Ascending aorta (tissue), 2 donors: ENCODE measurements around the gene NPS. TPM values are rescaled to one million over a fixed set of nuclear protein-coding genes. Genes with fewer than 3 reads are reported as not detected.

ENCODE experiments used
- DNase-seq, 2 donors: peaks; one replicate each; pipeline ENCODE4 v3.0.0-alpha.2; 2019; ENCODE audit warnings: low spot score in 2 of 2
- H3K27ac ChIP-seq, 2 donors: fragments of 200-600 bp; sonication (generic); one replicate each; pipeline ENCODE4 v1.5.1; 2016 to 2017; ENCODE audit warnings: mild to moderate bottlenecking in 1 of 2
- H3K27me3 ChIP-seq: fragments of 200-600 bp; sonication (generic); one replicate; pipeline ENCODE4 v1.5.1; 2017
- H3K36me3 ChIP-seq, 2 donors: fragments of 200-600 bp; sonication (generic); one replicate each; pipeline ENCODE4 v1.5.1; 2016
- H3K4me1 ChIP-seq, 2 donors: fragments of 200-600 bp; sonication (generic); one replicate each; pipeline ENCODE4 v1.5.1; 2016 to 2017; ENCODE audit warnings: mild to moderate bottlenecking in 1 of 2
- H3K4me3 ChIP-seq, 2 donors: fragments of 200-600 bp; sonication (generic); one replicate each; pipeline ENCODE4 v1.5.1; 2016 to 2017; ENCODE audit warnings: mild to moderate bottlenecking in 1 of 2
- H3K9me3 ChIP-seq, 2 donors: fragments of 200-600 bp; sonication (generic); one replicate each; pipeline ENCODE4 v1.5.1; 2016
- CTCF ChIP-seq, 3 experiments: fragments of 200-600 bp in 2 of 3; fragments of 450-650 bp in 1 of 3; sonication (generic) in 2 of 3; IDR thresholded peaks; one replicate each; pipeline ENCODE4 v1.5.1; 2016 to 2019; ENCODE audit warnings: antibody characterized with exemption in 3 of 3, mild to moderate bottlenecking in 1 of 3, moderate library complexity in 1 of 3
- intact Hi-C: fragments of 100-400 bp; cut with DNase I; formaldehyde crosslinking; loops from one replicate; pipeline ENCODE4 v1.15.1; 2023
- total RNA-seq: library from RNA; depleted of rRNA; stranded (reverse); fragments of >200 nt; gene quantifications from one replicate; pipeline ENCODE4 v1.1.0, GENCODE V29; 2016

The NPS gene
- total RNA-seq, 1 donor from 2014 or later, result not detected

DNA sequence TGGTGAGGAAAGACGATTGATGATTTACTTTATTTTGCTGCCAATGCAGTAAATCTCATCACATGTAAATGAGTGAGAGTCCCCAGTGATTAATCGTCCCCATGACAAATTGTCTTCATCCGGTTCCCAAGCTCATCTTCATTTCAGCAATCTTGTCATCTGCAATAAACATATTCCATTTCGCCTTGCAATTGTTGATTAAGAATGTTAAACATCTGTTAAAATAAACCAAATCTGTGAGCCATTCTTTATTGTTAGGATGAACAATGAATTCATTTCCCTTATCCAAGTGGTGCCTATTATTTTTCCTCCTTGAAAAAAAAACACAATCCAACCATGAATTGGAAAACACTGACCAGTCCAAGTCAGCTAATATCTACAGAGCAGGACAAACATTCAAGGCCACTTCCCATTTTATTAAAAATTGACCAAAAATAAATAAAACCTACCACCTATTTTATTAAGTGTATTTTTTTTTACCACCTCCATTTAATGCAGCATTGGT, 36.5 kb downstream of the NPS start:
- no peaks in the 10 kb centered on the region for H3K36me3 ChIP-seq
- H3K4me3 ChIP-seq, result no peak overlapping the region
- no peaks in the 10 kb centered on the region for H3K9me3 ChIP-seq
- no peak overlapping the region for H3K27ac ChIP-seq
- no peak for DNase-seq
- intact Hi-C loops, result no loop called here
- H3K4me1 ChIP-seq, result no peaks in the 10 kb centered on the region
- no peak for TF ChIP-seq CTCF (IDR thresholded peaks at IDR 0.05)
- H3K27me3 ChIP-seq, result no peaks in the 10 kb centered on the region

DNA sequence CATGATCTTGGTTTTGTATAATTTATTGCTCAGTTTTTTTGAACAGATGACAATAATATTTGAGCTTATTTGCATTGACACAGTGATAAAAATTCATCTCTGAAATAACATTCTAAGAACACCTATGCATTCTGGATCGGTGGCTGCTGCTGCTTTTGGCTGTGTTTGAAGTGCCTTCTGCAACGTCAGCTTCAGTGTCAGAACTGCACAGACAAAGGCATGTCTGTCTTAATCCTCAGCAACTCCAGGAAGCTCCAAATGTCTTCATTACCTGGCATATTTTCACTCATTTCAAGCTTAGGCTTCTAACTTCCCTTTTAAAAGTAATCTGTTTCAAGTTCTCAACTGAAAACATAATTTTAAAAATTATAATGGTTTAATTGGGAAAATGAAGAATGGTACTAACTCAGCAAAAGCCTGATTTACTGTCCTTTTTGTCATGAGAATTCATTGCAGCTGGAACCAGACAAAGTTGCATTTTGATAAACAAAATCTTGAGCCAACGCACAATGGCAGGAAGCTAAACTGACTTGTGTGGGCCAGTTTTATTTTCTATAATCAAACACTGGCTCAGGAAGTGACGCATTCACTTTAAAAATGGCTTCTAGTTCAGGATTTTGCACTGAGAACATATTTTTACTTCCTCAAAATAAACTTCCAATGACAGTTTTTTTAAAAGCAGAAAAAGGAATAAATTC, 38.7 kb downstream of the NPS start:
- Histone ChIP-seq H3K27me3 (no peaks in the 10 kb centered on the region), H3K36me3 (no peaks in the 10 kb centered on the region), H3K4me3 (no peak overlapping the region), H3K9me3 (no peaks in the 10 kb centered on the region), H3K4me1 (no peaks in the 10 kb centered on the region), H3K27ac (no peak overlapping the region)
- intact Hi-C loops, result no loop called here
- TF ChIP-seq CTCF (IDR thresholded peaks at IDR 0.05), result no peak
- no peak for DNase-seq

DNA sequence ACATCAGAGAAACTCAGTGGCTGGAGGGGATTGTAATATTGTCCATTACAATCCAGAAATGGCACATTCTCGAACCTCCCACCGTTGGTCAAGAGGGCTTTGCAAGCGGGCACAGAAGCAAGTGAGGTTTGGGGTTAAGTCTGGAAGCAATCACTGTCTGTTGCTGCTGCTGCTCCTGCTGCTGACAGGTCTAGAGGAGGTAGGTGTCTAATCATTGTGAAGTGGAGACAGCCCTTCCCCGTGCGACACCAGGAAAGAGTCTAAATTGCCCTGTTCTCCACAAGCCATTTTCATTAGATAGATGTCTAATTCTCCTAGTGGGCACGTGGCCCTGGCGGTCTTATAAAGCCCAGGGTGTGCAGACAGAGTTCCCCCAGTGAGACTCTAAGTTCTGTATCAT, 43.5 kb downstream of the NPS start:
- Histone ChIP-seq H3K27me3 (no peaks in the 10 kb centered on the region), H3K27ac (no peak overlapping the region), H3K4me1 (no peaks in the 10 kb centered on the region), H3K36me3 (no peaks in the 10 kb centered on the region), H3K4me3 (no peak overlapping the region), H3K9me3 (no peaks in the 10 kb centered on the region)
- intact Hi-C loops, result no loop called here
- no peak for DNase-seq
- no peak for TF ChIP-seq CTCF (IDR thresholded peaks at IDR 0.05)

GRCh38 chr10:127600479-127600878, 51.4 kb downstream of the NPS start:
- Histone ChIP-seq H3K27me3 (no peaks in the 10 kb centered on the region), H3K36me3 (no peaks in the 10 kb centered on the region), H3K4me1 (no peaks in the 10 kb centered on the region), H3K4me3 (no peak overlapping the region), H3K27ac (no peak overlapping the region), H3K9me3 (no peaks in the 10 kb centered on the region)
- DNase-seq, result no peak
- intact Hi-C loops, result no loop called here
- TF ChIP-seq CTCF (IDR thresholded peaks at IDR 0.05), result no peak

Other genes with a start within 250 kb of the NPS start
- gene FOXI2, start 187.9 kb downstream of the NPS start, total RNA-seq, result not detected